Ecto neural progenitor cell (in vitro differentiated cells): Measurements from ENCODE around the gene NCBP2L.
"Not testable (repeated sequence)": the region's sequence is repeated elsewhere in the genome, so short reads cannot be mapped to it uniquely, and the experiment has no call there.

Experiments
- DNase-seq: peaks from one replicate; pipeline ENCODE4 v3.0.0-alpha.2; 2018; ENCODE audit warnings: low spot score

The NCBP2L gene

DNA sequence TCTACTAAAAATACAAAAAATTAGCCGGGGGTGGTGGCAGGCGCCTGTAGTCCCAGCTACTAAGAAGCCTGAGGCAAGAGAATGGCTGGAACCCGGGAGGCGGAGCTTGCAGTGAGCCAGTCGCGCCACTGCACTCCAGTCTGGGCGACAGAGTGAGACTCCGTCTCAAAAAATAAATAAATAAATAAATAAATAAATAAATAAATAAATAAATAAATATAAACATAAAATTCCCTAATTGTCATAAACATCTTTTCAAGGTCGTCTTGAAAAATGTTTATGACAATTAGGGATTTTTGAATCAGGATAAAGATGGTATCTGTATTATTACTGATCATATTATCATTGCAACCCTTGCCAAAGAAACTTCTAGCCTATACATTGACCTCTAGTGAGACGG is 32.5 kb downstream of the NCBP2L start:
- DNase-seq: not testable (repeated sequence)

DNA sequence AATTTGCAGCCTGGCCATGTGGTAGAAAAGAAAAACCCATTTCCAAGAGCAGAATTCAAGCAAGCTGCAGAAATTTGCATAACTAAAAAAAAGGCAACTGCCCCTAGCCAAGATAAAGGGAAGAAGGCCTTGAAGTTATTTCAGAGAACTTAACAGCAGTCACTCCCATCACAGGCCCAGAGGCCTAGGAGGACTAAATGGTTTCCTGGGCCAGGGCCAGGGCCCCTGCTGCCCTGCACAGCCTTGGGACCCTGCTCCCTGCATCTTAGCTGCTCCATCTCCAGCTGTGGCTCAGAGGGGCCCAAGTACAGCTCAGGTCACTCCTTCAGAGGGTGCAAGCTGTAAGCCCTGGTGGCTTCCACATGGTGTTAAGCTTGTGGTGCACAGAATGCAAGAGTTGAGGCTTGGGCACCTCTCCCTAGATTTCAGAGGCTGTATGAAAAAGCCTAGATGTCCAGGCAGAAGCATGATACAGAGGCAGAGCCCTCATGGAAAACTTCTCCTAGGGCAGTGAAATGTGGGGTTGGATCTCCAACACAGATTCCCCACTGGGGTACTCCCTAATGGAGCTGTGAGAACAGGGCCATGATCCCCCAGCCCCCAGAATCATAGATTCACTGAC is 41.5 kb downstream of the NCBP2L start:
- no peak for DNase-seq

DNA sequence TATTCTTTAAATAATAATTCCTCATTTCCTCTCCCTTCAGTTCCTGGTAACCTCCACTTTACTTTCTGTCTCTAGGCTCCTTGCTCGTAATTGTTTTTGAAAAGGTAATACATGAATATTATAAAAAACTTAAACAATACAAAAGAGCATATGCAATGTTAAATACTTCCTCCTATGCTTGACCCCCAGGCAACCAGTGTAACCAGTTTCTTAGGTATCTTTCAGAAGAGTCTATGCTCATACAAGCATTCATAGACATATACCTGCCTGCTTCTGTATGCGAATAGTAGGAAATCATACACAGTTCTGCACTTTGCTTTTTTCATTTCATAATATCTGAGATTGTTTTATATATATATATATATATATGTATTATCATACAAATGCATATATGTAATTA is 45.5 kb downstream of the NCBP2L start:
- no peak for DNase-seq

DNA sequence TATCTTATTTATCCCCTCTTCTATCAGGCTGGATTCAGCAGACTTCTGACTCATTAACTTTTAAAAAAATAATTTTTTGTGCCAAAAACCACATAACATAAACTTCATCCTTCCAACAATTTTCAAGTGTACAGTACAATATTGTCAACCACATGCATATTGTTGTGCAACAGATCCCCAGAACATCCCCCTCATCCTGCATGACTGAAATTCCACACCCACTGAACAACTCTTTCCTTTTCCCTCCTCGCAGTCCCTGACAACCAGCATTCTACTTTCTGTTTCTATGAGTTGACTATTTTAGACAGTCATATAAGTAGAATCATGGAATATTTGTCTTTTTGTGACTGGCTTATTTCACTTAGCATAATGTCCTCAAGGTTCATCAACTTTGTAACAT is 45.9 kb downstream of the NCBP2L start:
- DNase-seq: no peak

DNA sequence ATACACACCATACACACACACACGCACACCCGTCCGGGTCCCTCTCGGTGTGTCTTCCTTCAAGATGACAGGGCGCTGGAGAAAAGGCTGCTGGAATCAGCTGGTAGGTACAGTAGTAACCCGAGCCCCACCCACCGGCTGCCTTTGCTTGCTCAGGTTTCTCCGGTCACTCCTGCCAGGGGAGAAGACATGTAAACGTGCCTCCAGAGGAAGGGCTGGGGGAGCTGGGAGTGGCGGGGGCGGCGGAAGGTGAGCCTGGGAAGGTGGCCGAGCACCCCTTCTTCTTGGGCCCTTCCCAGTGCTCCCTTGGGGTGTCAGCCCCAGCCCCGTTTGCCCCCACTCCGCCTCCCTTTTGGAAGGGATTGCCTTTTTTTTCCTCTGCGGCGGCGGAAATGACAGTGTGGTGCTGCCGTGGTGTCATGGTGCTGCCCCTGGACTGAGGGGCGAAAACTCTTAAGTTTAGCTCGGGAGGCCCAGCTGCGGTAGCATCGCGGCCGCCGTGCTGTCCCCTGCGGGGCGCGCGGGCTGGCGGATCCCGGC is 48.2 kb downstream of the NCBP2L start, which contains the start of gene MID2:
TSS of gene MID2 (plus strand) at position 169 of the 540 bp plus-strand sequence. CDS start 561 bp downstream, outside the sequence.
- DNase-seq: peak; percentile 65

DNA sequence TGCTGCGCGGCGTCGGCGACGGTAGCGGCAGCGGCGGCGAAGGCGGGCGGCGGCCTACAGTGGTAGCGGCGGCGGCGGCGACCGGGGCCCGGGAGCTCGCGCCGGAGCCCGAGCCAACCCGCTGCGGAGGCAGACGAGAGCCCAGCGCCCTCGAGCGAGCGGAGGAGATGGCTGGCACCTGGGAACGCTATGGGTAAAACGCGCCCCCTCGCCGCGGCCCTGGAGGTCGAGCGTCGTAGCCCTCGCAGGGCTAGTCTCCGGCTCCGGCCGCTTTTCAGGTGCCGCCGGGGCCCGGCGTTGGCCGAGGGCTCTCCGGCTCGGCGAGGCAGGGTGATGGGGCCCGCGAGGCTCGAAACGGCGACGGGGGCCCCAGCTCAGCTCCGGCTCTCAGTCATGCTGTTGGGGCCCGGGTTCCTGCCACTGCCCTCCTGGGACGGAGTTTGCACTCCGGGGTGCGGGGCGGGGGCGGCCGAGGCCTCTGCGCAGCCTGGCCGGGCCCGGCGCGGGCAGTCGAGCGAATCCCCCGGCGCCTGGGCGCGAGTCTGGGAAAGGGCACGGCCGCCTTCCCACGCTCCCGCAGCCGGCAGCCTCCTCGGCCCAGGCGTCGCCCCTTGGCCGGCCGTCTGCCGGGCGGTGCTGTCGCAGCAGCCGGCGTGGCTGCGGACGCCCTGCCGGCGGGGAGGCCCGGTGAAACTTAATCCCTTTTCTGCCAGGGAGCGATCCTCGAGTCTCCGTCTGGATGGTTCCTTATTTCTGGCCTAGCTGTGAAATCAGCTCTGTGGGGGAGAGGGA is 48.9 kb downstream of the NCBP2L start:
- DNase-seq: peak; percentile 60

DNA sequence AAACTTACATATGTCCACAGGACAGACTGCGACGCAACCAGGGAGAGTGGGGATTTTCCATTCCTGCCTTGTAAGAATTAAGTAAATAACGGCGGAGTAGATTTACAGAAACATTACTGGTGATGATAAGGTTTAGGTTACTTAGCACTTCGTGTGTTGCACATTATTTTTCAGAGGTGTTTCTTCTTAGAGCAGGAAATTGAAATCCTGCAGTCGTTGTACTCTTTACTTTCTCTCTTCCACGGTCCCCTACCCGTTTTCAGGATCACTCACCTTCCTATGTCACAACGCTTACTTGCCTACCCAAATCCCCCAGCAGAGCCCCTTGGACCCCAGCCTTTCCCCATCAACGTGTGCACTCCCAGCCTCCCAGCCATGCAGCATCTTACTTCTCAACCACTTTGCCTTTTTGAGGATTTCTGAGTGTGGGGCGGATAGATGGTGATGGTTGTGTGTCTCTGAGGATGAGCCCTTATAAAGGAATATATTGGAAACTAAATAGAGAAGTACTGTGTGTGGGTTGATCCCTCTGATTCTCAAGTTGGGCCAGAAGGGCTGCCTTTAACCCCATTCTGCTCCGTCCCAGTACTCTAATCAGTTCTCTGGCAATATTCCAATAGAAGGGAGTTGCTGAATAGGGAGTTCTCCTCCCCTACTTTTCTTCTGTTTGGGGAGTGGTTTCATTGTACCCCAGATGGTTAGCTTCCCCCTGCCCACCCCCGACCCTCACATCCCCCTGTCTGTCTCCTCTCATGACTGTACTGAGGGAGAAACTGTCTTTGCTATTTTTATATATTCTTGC is 49.7 kb downstream of the NCBP2L start:
- DNase-seq: no peak

DNA sequence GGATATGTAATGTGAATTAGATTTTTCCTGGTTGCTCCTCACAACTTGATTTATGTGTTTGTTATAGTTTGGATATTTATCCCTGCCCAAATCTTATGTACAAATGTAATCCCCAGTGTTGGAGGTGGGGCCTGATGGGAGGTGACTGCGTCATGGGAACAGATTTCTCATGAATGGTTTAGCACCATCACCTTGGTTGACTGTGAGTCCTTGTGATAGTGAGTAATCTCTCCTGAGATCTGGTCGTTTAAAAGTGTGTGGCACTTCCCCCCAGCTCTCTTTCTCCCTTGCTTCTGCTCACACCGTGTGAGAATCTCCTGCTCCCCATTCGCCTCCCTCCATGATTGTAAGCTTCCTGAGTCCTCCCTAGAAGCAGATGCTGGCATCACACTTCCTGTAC is 50.3 kb downstream of the NCBP2L start:
- no peak for DNase-seq

DNA sequence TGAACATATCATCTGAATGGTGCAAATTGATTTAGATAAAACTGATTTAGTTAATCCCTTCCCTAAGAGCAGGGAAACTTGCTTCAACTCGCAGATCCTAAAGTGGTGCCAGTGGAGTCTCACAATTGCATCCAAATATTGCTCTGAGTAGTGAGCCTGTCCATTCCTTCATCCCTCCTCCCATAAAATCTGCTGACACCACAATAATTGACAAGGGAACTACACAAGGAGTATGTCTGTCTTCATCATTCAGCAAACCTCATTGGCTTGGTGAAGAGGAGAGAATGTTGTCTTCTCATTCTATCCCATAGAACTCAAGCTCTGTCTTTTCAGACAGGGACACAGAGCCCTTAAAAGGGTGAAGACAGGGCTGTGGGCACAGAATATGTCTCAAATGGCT is 52.3 kb downstream of the NCBP2L start:
- no peak for DNase-seq

DNA sequence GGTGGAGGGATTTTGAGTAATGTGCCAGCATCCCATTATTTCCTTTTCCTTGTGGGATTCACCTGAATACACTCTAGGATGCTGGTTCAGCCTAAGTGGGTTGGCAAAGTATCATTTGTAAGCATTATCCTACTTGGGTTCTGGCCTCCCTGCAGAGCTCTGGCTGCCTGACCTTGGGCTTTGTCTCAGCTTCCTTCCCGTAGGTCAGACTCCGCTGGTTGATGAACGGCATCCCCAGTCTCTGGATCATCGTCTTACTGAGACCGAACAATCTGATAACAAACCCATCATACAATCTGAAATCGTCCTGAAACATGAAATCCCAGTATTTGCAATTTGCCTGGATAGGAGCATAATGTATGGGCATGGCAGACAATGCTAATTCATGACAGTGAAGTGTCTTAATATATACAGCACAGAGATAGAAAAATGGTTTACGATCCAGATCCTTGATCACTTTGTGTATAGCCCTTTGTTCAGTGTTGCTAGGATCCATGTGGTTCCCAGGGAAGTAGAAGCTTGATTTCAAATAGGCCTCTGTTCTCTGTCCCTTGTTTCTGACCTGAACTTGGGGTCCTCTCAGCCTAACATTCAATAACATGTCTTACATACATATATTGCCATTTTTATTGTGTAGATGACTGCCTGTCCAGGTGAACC is 53.7 kb downstream of the NCBP2L start:
- no peak for DNase-seq

DNA sequence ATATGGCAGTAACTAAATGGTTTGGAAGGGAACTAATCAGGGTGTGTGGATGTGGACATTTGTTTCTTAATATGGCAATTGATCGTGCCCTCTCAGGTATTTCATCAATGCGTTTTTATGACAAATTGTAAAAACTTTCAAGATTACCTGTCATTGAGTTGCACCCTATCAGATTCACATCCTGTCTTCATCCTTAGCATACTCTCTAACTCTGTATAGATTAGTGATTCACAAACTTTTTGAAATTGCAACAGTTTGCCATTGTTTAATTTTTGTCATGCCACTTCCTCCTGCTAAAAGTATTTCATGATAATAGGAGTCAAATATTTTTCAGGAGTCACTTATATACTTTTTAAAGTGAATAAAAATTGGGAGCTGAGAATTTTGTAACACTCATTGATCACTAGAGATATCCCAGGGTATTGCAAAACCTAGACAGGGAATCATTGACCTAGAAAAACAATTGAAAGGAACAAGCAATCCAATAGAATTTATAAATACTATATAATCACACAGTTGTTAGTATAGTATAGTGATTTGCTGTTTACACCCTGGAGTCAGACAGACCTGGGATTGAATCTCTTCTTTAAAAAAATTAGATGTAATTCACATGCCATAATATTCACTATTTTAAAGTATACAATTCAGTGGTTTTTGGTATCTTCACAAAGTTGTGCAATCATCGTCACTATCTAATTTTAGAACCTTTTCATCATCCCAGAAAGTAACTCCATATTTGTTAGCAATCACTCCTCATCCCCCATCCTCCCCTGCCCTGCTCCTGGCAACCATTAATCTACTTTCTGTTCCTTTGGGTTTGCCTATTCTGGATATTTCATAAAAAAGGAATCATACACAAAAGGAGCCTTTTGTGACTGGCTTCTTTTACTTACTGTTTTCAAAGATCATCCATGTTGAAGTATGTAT is 57.0 kb downstream of the NCBP2L start:
- no peak for DNase-seq

DNA sequence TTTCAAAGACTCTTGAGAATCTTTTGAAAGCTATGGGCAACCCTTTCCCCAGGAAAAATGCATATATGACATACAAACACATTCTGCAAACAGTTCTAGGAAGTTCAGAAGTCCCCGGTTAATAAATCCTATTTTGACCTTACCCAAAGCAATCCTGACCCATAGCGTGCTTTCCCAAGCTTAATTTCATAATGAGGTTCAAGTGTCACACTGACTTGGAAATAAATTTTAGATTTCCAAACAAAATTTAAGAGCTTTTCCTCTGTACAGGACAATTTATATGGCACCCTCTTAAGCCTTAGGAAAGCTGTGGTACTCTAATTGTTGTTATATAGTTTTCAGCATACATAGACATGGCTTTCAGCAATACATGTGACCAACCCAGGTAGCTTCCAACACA is 59.4 kb downstream of the NCBP2L start:
- no peak for DNase-seq

DNA sequence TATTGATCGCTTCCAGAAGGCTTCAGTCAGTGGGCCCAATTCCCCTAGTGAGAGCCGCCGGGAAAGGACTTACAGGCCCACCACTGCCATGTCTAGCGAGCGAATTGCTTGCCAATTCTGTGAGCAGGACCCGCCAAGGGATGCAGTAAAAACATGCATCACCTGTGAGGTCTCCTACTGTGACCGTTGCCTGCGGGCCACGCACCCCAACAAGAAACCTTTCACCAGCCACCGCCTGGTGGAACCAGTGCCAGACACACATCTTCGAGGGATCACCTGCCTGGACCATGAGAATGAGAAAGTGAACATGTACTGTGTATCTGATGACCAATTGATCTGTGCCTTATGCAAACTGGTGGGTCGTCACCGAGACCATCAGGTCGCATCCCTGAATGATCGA is 63.4 kb downstream of the NCBP2L start:
- DNase-seq: no peak

DNA sequence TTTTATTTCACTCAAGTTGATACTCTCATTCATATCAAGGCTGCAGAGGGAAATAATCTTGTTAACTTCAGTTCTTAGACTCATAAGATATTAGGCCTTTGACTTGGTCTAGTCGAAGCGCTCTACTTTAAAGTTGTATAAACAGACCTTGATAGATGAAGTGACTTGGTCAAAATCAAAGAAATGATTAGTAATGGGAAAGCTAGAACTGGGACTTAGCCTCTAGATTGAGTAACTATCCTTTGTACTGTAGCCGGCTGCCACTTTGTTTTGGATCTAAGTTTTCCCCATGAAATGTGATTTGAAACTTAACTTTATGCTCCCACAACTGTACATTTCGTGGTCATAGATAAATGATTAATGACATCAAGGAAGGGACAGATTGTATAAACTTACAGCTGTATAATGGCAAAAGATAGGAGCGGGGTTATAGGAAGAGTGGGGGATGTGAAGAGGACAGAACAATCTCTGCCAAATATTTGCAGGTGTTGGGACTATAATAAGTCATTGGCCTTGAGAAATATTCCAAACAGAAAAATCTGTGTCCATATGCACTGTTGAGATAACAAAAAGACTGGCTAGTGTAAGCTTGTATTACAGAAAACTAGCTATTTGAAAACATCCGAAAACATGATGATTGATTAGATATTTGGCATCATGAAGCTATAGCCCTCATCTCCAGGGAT is 65.3 kb downstream of the NCBP2L start:
- no peak for DNase-seq
